DND-41 (cell line): ENCODE results near the gene ATG5.

ENCODE experiments used
- EZH2 ChIP-seq: IDR thresholded peaks from 3 replicates; pipeline ENCODE4 v1.6.1; 2012; ENCODE audit warnings: borderline replicate concordance, low read depth, mild to moderate bottlenecking, moderate library complexity, low read length, inconsistent platforms; ENCODE audit not compliant: severe bottlenecking
- TF ChIP-seq, protein P1 (sequence below): IDR thresholded peaks from 2 replicates; pipeline ENCODE4 v1.5.1; 2012; ENCODE audit warnings: borderline replicate concordance, low read length, moderate library complexity, mild to moderate bottlenecking; ENCODE audit not compliant: poor library complexity, severe bottlenecking; ENCODE audit errors: extremely low read depth

DNA sequence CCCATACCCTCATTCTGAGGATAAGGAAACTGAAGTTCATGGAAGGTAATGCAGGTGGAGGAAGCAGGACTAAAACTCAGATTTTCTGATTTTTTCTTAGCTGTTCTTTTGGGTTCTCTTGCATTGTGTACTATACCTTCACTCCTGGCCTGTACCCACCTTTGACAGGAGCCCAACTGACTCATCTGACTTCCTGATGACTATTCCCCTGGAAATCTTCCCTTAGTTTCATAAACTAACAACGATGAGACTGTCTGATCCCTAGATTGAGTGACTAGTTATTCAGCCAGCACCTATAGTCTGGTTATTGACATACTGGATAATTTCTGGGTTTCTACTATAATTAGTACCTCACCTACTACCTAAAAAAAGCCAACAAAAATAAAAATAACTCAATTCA is 45.1 kb upstream of the ATG5 start:
- TF ChIP-seq, protein P1, sequence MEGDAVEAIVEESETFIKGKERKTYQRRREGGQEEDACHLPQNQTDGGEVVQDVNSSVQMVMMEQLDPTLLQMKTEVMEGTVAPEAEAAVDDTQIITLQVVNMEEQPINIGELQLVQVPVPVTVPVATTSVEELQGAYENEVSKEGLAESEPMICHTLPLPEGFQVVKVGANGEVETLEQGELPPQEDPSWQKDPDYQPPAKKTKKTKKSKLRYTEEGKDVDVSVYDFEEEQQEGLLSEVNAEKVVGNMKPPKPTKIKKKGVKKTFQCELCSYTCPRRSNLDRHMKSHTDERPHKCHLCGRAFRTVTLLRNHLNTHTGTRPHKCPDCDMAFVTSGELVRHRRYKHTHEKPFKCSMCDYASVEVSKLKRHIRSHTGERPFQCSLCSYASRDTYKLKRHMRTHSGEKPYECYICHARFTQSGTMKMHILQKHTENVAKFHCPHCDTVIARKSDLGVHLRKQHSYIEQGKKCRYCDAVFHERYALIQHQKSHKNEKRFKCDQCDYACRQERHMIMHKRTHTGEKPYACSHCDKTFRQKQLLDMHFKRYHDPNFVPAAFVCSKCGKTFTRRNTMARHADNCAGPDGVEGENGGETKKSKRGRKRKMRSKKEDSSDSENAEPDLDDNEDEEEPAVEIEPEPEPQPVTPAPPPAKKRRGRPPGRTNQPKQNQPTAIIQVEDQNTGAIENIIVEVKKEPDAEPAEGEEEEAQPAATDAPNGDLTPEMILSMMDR = no peak
- no peak for TF ChIP-seq EZH2
